GM23338 (cell line): ENCODE data around the gene SEMA7A. TPM values are rescaled to one million over a fixed set of nuclear protein-coding genes. Genes with fewer than 3 reads are reported as not detected.

Source experiments
- ATAC-seq: fragments of 200-7000 bp; cut with Tn5 transposase; 3 replicates; pipeline ENCODE4 v1.9.1; 2020
- DNase-seq: peaks from one replicate; pipeline ENCODE4 v3.0.0-alpha.2; 2015; ENCODE audit warnings: low spot score
- H2AFZ ChIP-seq: fragments of 200-600 bp; sonication (generic); 2 replicates; pipeline ENCODE4 v1.8.0; 2016; ENCODE audit warnings: antibody characterized with exemption, mild to moderate bottlenecking, moderate library complexity
- H3F3A ChIP-seq: fragments of 200-600 bp; sonication (generic); replicated peaks from 2 replicates; pipeline ENCODE4 v1.8.0; 2017; ENCODE audit warnings: antibody characterized with exemption, mixed run types, low read depth
- H3K27ac ChIP-seq: fragments of 200-600 bp; sonication (generic); 2 replicates; pipeline ENCODE4 v1.6.1; 2016; ENCODE audit warnings: low read depth
- H3K27me3 ChIP-seq: fragments of 200-600 bp; sonication (generic); 2 replicates; pipeline ENCODE4 v1.8.0; 2016; ENCODE audit warnings: mild to moderate bottlenecking, mixed run types, moderate library complexity; ENCODE audit not compliant: insufficient read depth
- H3K36me3 ChIP-seq: fragments of 200-600 bp; sonication (generic); 2 replicates; pipeline ENCODE4 v1.8.0; 2016; ENCODE audit warnings: mild to moderate bottlenecking; ENCODE audit not compliant: insufficient read depth
- H3K4me1 ChIP-seq: fragments of 200-600 bp; sonication (generic); 2 replicates; pipeline ENCODE4 v1.8.0; 2016; ENCODE audit warnings: mild to moderate bottlenecking, moderate library complexity; ENCODE audit not compliant: insufficient read depth
- H3K4me2 ChIP-seq: fragments of 200-600 bp; sonication (generic); 2 replicates; pipeline ENCODE4 v1.7.1; 2017; ENCODE audit warnings: mixed run types
- H3K4me3 ChIP-seq: fragments of 200-600 bp; sonication (generic); 2 replicates; pipeline ENCODE4 v1.6.1; 2016; ENCODE audit warnings: mixed run types
- H3K79me2 ChIP-seq: fragments of 200-600 bp; sonication (generic); replicated peaks from 2 replicates; pipeline ENCODE4 v1.8.0; 2017; ENCODE audit warnings: mild to moderate bottlenecking; ENCODE audit not compliant: insufficient read depth
- H3K9me2 ChIP-seq: fragments of 200-600 bp; sonication (generic); 2 replicates; pipeline ENCODE4 v1.8.0; 2017; ENCODE audit not compliant: insufficient read depth
- H4K20me1 ChIP-seq: fragments of 200-600 bp; sonication (generic); replicated peaks from 2 replicates; pipeline ENCODE4 v1.8.0; 2017; ENCODE audit warnings: mild to moderate bottlenecking; ENCODE audit not compliant: insufficient read depth
- H3K27ac Mint-ChIP-seq: 2 replicates; pipeline ENCODE4 v1.8.0; 2020; ENCODE audit warnings: inconsistent platforms, mild to moderate bottlenecking, moderate library complexity, mixed read lengths
- H3K27me3 Mint-ChIP-seq: 3 replicates; pipeline ENCODE4 v1.8.0; 2022; ENCODE audit warnings: low read depth, mild to moderate bottlenecking, moderate library complexity, mixed read lengths, inconsistent platforms; ENCODE audit not compliant: insufficient read depth, poor library complexity
- H3K36me3 Mint-ChIP-seq: 3 replicates; pipeline ENCODE4 v1.8.0; 2021; ENCODE audit warnings: low read depth, mild to moderate bottlenecking, inconsistent platforms, moderate library complexity, mixed read lengths
- H3K4me1 Mint-ChIP-seq: 3 replicates; pipeline ENCODE4 v1.8.0; 2020; ENCODE audit warnings: mild to moderate bottlenecking, inconsistent platforms, mixed read lengths
- H3K4me3 Mint-ChIP-seq: 3 replicates; pipeline ENCODE4 v1.8.0; 2021; ENCODE audit warnings: moderate library complexity, mild to moderate bottlenecking, inconsistent platforms, mixed read lengths
- H3K9me3 Mint-ChIP-seq: 3 replicates; pipeline ENCODE4 v1.8.0; 2020; ENCODE audit warnings: moderate library complexity, mild to moderate bottlenecking, inconsistent platforms, mixed read lengths
- CREB1 ChIP-seq: fragments of 250-450 bp; sonication (Bioruptor Pico); IDR thresholded peaks from 2 replicates; pipeline ENCODE4 v1.5.0; 2020; ENCODE audit warnings: low read depth, mild to moderate bottlenecking, moderate library complexity
- EZH2 ChIP-seq: fragments of 200-600 bp; sonication (generic); IDR thresholded peaks from one replicate; pipeline ENCODE4 v1.8.0; 2017; ENCODE audit warnings: antibody characterized with exemption, mild to moderate bottlenecking, low read depth; ENCODE audit not compliant: unreplicated experiment
- EZH2phosphoT487 ChIP-seq: fragments of 200-600 bp; sonication (generic); IDR thresholded peaks from one replicate; pipeline ENCODE4 v1.8.1; 2018; ENCODE audit warnings: antibody characterized with exemption; ENCODE audit not compliant: unreplicated experiment
- JUNB ChIP-seq: IDR thresholded peaks from one replicate; pipeline ENCODE4 v1.6.1; 2016; ENCODE audit warnings: antibody characterized with exemption; ENCODE audit not compliant: unreplicated experiment
- NANOG ChIP-seq: IDR thresholded peaks from 2 replicates; pipeline ENCODE4 v1.6.1; 2016; ENCODE audit warnings: antibody characterized with exemption, borderline replicate concordance
- POLR2AphosphoS5 ChIP-seq: IDR thresholded peaks from 2 replicates; pipeline ENCODE4 v1.6.1; 2016; ENCODE audit warnings: antibody characterized with exemption, low read depth
- STAT1 ChIP-seq: IDR thresholded peaks from one replicate; pipeline ENCODE4 v1.6.1; 2016; ENCODE audit warnings: antibody characterized with exemption; ENCODE audit not compliant: unreplicated experiment
- ZNF114 ChIP-seq: fragments of 250-450 bp; sonication (Bioruptor Pico); IDR thresholded peaks from 2 replicates; pipeline ENCODE4 v1.5.0; 2020; ENCODE audit warnings: mild to moderate bottlenecking, moderate library complexity
- ZNF331 ChIP-seq: fragments of 250-450 bp; sonication (Bioruptor Pico); IDR thresholded peaks from 2 replicates; pipeline ENCODE4 v1.5.0; 2020; ENCODE audit warnings: low read depth, mild to moderate bottlenecking, moderate library complexity
- polyA plus RNA-seq: library from polyadenylated mRNA; unstranded; fragments of >200 nt; fragmentation: Nextera tagmentation; extraction: Ambion mirVana; gene quantifications from 2 replicates; pipeline ENCODE4 v1.2.1, GENCODE V29; 2016
- total RNA-seq: library from RNA; depleted of rRNA; stranded (reverse); fragments of >200 nt; shearing (Covaris generic); gene quantifications from 2 replicates; pipeline ENCODE4 v1.2.3, GENCODE V29; 2014
- TF ChIP-seq, protein P1 (sequence below), 2 experiments: fragments of 200-600 bp in 1 of 2; sonication (generic) in 1 of 2; conservative IDR thresholded peaks; 2 replicates each; pipeline versions ENCODE4 v1.5.1 to v1.6.1; 2016 to 2017; ENCODE audit warnings: antibody characterized with exemption in 2 of 2, low read depth in 2 of 2, mild to moderate bottlenecking in 2 of 2, moderate library complexity in 1 of 2
- TF ChIP-seq, protein P2 (sequence below): IDR thresholded peaks from 2 replicates; pipeline ENCODE4 v1.6.1; 2016; ENCODE audit warnings: antibody characterized with exemption
- TF ChIP-seq, protein P3 (sequence below): IDR thresholded peaks from one replicate; pipeline ENCODE4 v1.6.1; 2018; ENCODE audit warnings: antibody characterized with exemption; ENCODE audit not compliant: unreplicated experiment
- TF ChIP-seq, protein P4 (sequence below): fragments of 250-450 bp; sonication (Bioruptor Pico); IDR thresholded peaks from 2 replicates; pipeline ENCODE4 v1.5.0; 2020; ENCODE audit warnings: mild to moderate bottlenecking, moderate library complexity

The SEMA7A gene
- total and polyA plus RNA-seq, 2 experiments from 2014 or later = 2.0 to 14.1 TPM

DNA sequence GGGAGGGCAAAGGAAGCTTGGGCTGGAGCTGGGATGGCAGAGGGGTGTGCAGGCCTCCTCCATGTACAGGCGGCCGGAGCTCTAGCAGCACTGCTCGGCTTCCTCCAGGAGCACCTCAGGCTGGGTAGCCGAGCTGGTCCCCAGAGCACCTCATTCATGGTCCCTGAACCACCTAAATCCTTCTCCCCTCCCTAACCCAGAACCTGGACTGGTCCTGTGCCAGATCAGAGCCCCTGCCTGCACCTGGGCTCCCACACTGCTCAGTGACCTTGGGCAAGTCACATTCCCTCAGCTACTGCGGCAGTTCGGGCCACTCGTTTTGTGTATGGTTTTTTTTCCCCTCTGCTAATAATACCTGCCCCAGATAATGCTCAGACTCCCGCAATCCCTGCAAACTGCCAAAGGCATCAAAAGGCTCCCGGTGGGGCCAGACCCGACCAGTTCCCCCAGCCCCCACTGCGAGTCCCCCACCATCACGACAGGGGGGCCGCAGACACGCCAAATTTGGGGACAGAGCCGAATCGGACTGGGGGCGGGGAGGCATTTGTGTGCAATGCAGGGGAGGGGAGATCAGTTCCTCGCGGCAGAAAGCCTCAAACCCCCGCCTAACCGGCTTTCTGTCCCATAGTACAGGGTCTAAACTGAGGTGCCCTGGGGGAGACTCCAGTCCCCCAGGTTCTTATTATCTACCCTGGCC is 1.3 kb downstream of the SEMA7A start:
- Mint-ChIP-seq H3K9me3 (no peaks in the 10 kb centered on the region), H3K36me3 (no peaks in the 10 kb centered on the region; the same call in 2 of the 3 replicates), H3K27me3 (peaks cover 28% of the 10 kb centered on the region), H3K4me3 (peak overlapping the region; percentile 63), H3K4me1 (peaks cover 42% of the 10 kb centered on the region), H3K27ac (no peak overlapping the region)
- ATAC-seq (peak; percentile 1; the same call in 2 of the 3 replicates), DNase-seq (no peak)
- TF ChIP-seq, protein P1, sequence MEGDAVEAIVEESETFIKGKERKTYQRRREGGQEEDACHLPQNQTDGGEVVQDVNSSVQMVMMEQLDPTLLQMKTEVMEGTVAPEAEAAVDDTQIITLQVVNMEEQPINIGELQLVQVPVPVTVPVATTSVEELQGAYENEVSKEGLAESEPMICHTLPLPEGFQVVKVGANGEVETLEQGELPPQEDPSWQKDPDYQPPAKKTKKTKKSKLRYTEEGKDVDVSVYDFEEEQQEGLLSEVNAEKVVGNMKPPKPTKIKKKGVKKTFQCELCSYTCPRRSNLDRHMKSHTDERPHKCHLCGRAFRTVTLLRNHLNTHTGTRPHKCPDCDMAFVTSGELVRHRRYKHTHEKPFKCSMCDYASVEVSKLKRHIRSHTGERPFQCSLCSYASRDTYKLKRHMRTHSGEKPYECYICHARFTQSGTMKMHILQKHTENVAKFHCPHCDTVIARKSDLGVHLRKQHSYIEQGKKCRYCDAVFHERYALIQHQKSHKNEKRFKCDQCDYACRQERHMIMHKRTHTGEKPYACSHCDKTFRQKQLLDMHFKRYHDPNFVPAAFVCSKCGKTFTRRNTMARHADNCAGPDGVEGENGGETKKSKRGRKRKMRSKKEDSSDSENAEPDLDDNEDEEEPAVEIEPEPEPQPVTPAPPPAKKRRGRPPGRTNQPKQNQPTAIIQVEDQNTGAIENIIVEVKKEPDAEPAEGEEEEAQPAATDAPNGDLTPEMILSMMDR (conservative IDR thresholded peaks at IDR 0.05; ENCODE audit: low read depth in 2 of 2) = no peak
- TF ChIP-seq, protein P2, sequence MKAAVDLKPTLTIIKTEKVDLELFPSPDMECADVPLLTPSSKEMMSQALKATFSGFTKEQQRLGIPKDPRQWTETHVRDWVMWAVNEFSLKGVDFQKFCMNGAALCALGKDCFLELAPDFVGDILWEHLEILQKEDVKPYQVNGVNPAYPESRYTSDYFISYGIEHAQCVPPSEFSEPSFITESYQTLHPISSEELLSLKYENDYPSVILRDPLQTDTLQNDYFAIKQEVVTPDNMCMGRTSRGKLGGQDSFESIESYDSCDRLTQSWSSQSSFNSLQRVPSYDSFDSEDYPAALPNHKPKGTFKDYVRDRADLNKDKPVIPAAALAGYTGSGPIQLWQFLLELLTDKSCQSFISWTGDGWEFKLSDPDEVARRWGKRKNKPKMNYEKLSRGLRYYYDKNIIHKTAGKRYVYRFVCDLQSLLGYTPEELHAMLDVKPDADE = no peak
- TF ChIP-seq STAT1 (no peak), JUNB (no peak), ZNF114 (no peak), ZNF331 (no peak), NANOG (no peak), EZH2 (no peak), POLR2AphosphoS5 (no peak), CREB1 (CRISPR knock-in tag) (no peak), EZH2phosphoT487 (no peak)
- TF ChIP-seq, protein P3, sequence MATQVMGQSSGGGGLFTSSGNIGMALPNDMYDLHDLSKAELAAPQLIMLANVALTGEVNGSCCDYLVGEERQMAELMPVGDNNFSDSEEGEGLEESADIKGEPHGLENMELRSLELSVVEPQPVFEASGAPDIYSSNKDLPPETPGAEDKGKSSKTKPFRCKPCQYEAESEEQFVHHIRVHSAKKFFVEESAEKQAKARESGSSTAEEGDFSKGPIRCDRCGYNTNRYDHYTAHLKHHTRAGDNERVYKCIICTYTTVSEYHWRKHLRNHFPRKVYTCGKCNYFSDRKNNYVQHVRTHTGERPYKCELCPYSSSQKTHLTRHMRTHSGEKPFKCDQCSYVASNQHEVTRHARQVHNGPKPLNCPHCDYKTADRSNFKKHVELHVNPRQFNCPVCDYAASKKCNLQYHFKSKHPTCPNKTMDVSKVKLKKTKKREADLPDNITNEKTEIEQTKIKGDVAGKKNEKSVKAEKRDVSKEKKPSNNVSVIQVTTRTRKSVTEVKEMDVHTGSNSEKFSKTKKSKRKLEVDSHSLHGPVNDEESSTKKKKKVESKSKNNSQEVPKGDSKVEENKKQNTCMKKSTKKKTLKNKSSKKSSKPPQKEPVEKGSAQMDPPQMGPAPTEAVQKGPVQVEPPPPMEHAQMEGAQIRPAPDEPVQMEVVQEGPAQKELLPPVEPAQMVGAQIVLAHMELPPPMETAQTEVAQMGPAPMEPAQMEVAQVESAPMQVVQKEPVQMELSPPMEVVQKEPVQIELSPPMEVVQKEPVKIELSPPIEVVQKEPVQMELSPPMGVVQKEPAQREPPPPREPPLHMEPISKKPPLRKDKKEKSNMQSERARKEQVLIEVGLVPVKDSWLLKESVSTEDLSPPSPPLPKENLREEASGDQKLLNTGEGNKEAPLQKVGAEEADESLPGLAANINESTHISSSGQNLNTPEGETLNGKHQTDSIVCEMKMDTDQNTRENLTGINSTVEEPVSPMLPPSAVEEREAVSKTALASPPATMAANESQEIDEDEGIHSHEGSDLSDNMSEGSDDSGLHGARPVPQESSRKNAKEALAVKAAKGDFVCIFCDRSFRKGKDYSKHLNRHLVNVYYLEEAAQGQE = no peak
- TF ChIP-seq, protein P4, sequence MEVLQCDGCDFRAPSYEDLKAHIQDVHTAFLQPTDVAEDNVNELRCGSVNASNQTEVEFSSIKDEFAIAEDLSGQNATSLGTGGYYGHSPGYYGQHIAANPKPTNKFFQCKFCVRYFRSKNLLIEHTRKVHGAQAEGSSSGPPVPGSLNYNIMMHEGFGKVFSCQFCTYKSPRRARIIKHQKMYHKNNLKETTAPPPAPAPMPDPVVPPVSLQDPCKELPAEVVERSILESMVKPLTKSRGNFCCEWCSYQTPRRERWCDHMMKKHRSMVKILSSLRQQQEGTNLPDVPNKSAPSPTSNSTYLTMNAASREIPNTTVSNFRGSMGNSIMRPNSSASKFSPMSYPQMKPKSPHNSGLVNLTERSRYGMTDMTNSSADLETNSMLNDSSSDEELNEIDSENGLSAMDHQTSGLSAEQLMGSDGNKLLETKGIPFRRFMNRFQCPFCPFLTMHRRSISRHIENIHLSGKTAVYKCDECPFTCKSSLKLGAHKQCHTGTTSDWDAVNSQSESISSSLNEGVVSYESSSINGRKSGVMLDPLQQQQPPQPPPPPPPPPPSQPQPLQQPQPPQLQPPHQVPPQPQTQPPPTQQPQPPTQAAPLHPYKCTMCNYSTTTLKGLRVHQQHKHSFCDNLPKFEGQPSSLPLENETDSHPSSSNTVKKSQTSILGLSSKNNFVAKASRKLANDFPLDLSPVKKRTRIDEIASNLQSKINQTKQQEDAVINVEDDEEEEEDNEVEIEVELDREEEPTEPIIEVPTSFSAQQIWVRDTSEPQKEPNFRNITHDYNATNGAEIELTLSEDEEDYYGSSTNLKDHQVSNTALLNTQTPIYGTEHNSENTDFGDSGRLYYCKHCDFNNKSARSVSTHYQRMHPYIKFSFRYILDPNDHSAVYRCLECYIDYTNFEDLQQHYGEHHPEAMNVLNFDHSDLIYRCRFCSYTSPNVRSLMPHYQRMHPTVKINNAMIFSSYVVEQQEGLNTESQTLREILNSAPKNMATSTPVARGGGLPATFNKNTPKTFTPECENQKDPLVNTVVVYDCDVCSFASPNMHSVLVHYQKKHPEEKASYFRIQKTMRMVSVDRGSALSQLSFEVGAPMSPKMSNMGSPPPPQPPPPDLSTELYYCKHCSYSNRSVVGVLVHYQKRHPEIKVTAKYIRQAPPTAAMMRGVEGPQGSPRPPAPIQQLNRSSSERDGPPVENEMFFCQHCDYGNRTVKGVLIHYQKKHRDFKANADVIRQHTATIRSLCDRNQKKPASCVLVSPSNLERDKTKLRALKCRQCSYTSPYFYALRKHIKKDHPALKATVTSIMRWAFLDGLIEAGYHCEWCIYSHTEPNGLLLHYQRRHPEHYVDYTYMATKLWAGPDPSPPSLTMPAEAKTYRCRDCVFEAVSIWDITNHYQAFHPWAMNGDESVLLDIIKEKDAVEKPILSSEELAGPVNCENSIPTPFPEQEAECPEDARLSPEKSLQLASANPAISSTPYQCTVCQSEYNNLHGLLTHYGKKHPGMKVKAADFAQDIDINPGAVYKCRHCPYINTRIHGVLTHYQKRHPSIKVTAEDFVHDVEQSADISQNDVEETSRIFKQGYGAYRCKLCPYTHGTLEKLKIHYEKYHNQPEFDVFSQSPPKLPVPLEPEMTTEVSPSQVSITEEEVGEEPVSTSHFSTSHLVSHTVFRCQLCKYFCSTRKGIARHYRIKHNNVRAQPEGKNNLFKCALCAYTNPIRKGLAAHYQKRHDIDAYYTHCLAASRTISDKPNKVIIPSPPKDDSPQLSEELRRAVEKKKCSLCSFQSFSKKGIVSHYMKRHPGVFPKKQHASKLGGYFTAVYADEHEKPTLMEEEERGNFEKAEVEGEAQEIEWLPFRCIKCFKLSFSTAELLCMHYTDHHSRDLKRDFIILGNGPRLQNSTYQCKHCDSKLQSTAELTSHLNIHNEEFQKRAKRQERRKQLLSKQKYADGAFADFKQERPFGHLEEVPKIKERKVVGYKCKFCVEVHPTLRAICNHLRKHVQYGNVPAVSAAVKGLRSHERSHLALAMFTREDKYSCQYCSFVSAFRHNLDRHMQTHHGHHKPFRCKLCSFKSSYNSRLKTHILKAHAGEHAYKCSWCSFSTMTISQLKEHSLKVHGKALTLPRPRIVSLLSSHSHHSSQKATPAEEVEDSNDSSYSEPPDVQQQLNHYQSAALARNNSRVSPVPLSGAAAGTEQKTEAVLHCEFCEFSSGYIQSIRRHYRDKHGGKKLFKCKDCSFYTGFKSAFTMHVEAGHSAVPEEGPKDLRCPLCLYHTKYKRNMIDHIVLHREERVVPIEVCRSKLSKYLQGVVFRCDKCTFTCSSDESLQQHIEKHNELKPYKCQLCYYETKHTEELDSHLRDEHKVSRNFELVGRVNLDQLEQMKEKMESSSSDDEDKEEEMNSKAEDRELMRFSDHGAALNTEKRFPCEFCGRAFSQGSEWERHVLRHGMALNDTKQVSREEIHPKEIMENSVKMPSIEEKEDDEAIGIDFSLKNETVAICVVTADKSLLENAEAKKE (CRISPR knock-in tag) = no peak
- peak overlapping the region; percentile 86 for H3K4me2 ChIP-seq
- H3K79me2 ChIP-seq = peaks cover 24% of the 10 kb centered on the region
- peak overlapping the region; percentile 85 for H3K4me3 ChIP-seq
- H3K27me3 ChIP-seq = peaks cover 10% of the 10 kb centered on the region
- H3F3A ChIP-seq = no peaks in the 10 kb centered on the region
- peaks cover 8% of the 10 kb centered on the region for H4K20me1 ChIP-seq
- H2AFZ ChIP-seq = peak overlapping the region; percentile 85; the same call in 1 of the 2 replicates
- H3K36me3 ChIP-seq = no peaks in the 10 kb centered on the region
- H3K27ac ChIP-seq = no peak overlapping the region
- H3K9me2 ChIP-seq = no peaks in the 10 kb centered on the region
- H3K4me1 ChIP-seq = peaks cover 22% of the 10 kb centered on the region
